Progenitor cell of endocrine pancreas (in vitro differentiated cells): ENCODE measurements around the gene RXRA. TPM values are rescaled to one million over a fixed set of nuclear protein-coding genes. Genes with fewer than 3 reads are reported as not detected.

Experiments
- DNase-seq: peaks from one replicate; pipeline ENCODE4 v3.0.0; 2021; ENCODE audit warnings: low spot score; ENCODE audit not compliant: unreplicated experiment
- H3K27ac Mint-ChIP-seq: 2 replicates; pipeline ENCODE4 v1.8.0; 2021; ENCODE audit warnings: mild to moderate bottlenecking, moderate library complexity, mixed read lengths
- H3K27me3 Mint-ChIP-seq: 2 replicates; pipeline ENCODE4 v1.8.0; 2021; ENCODE audit warnings: mixed read lengths
- H3K36me3 Mint-ChIP-seq: 2 replicates; pipeline ENCODE4 v1.8.0; 2022; ENCODE audit warnings: mixed read lengths; ENCODE audit not compliant: insufficient read depth
- H3K4me1 Mint-ChIP-seq: 2 replicates; pipeline ENCODE4 v1.8.0; 2021; ENCODE audit warnings: low read depth, mixed read lengths
- H3K4me3 Mint-ChIP-seq: 2 replicates; pipeline ENCODE4 v1.8.0; 2021; ENCODE audit warnings: low read depth, mild to moderate bottlenecking, moderate library complexity, mixed read lengths
- H3K9me3 Mint-ChIP-seq: 2 replicates; pipeline ENCODE4 v1.8.0; 2021; ENCODE audit warnings: low read depth, mixed read lengths
- total RNA-seq: library from RNA; stranded (reverse); gene quantifications from 2 replicates; pipeline ENCODE4 v1.2.1, GENCODE V29; 2021
- TF ChIP-seq, protein P1 (sequence below): fragments of 200-600 bp; sonication (generic); IDR thresholded peaks from one replicate; pipeline ENCODE4 v1.5.0; 2021; ENCODE audit warnings: antibody characterized with exemption, mild to moderate bottlenecking; ENCODE audit not compliant: unreplicated experiment

RXRA gene
- total RNA-seq, 1 donor from 2014 or later: 64.8 TPM

DNA sequence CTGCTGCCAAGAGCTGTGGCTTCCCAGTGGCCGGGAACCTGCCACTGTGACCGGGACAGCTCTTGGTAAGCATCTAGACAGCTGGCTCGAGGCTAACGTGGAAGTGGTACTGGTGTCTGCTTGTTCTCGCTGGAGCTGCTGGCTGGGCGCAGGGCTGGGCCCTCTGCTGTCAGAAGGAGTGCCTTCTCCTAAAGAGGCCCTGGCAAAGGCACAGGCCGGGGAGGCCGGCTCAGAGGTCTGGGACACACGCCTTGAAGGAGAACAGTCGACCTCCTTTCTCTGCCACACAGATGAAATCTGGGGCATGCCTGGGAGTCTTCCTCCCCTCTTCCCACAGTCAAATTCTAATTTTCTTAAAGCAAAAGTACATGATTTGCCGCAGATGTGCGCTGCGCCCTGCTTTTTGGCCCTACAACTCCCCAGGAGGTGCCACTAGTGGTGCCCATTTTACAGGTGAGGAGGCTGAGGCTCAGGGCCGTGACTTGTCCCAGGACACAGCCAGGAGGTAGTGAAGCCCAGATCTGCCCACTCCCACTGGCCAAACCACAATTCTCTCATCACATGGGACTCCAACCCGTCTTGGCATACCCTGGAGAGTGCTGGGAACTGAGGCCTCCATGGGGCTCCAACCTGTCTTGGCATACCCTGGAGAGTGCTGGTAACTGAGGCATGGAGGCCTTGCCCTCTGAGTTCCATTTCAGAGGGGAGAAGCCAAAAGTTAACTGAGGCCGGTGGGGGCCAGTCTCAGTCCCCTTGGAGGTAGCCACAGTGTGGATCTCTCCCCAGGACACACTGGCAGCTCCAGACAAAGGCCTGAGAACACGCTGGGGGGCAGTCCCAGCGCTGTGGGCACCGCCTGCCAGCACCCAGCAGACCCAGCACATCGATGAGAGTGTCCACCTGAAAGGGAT, 12.0 kb upstream of the RXRA start:
- no peak overlapping the region for H3K27ac Mint-ChIP-seq
- H3K27me3 Mint-ChIP-seq: peaks cover 17% of the 10 kb centered on the region
- H3K9me3 Mint-ChIP-seq: peaks cover 10% of the 10 kb centered on the region
- H3K4me3 Mint-ChIP-seq: no peak overlapping the region
- no peaks in the 10 kb centered on the region for H3K36me3 Mint-ChIP-seq
- H3K4me1 Mint-ChIP-seq: peaks cover 3% of the 10 kb centered on the region
- no peak for DNase-seq
- TF ChIP-seq, protein P1, sequence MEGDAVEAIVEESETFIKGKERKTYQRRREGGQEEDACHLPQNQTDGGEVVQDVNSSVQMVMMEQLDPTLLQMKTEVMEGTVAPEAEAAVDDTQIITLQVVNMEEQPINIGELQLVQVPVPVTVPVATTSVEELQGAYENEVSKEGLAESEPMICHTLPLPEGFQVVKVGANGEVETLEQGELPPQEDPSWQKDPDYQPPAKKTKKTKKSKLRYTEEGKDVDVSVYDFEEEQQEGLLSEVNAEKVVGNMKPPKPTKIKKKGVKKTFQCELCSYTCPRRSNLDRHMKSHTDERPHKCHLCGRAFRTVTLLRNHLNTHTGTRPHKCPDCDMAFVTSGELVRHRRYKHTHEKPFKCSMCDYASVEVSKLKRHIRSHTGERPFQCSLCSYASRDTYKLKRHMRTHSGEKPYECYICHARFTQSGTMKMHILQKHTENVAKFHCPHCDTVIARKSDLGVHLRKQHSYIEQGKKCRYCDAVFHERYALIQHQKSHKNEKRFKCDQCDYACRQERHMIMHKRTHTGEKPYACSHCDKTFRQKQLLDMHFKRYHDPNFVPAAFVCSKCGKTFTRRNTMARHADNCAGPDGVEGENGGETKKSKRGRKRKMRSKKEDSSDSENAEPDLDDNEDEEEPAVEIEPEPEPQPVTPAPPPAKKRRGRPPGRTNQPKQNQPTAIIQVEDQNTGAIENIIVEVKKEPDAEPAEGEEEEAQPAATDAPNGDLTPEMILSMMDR: no peak

DNA sequence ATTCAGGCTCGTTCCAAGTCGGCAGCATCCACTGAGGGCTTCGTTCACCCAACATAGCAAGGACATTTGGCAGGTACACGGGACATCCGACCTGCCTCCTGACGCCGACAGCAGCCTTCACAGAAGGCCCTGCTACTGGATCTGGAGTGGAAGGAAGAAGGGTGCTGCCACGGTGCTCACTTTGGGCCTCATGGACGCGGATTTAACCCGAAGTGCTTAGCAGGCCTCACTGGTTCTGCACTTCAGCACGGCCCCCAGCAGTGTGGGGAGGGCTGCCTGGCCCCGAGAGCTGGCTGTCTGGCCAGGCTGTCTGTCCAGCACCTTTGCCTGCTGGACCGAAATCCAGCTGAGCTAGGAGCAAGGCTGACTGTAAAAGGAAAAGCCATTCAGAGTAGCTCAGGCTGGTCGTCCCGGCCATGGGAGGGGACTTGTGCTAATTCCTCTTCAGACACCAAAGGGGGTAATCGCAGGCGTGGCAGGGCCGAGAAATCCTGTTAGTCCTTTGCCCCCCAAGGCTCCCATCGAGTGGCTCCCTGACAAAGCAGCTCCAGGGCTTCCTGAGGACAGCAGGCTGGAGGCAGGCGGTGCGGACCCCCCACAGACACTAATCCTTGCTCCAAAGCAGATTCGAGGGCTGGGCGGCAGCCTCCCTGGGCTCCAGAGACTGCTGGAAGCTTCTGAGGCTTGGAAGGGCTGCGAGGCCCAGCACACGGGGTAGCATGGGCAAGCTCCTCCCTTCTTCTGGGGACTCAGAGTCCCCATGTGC, 11.1 kb upstream of the RXRA start:
- TF ChIP-seq, protein P1: no peak
- Mint-ChIP-seq H3K27ac (no peak overlapping the region), H3K4me1 (peaks cover 6% of the 10 kb centered on the region), H3K27me3 (peaks cover 15% of the 10 kb centered on the region), H3K4me3 (no peak overlapping the region), H3K36me3 (no peaks in the 10 kb centered on the region), H3K9me3 (peaks cover 10% of the 10 kb centered on the region)
- DNase-seq: no peak

DNA sequence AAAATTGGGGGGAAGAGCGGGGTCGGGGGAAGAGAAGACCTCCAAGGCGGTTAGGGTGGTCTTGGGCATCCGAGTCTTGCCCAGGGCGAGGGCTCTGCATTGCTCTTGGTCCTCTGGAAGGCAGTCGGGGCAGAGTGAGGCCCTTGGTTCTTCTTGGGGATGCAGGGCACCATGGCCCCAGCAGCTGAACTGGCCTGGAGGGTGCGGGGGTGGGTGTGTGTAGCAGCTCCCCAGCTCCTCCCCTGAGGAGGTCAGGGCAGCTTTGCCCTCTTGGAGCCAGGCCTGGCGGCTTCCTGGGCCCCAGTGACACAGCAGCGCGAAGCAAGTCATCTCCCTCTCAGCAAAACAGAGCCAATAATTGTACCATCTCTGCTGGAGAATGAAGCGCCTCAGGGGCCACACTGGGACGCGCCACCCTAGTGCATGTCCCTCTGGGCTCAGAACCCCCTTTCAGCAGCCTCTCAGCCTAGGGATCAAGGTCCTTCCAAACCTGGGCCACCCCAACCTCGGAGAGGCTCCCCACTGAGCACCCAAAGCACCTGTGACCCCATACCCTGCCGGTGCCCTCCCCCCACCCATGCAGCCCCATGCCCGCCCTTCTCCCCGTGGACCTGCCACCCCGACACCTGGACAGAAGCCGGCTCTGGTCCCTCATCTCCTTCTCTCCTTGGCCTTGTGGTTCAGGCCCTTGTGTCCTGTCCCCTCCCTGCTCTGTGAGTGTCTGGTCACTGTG, 10.4 kb upstream of the RXRA start:
- no peak for DNase-seq
- TF ChIP-seq, protein P1: no peak
- peaks cover 15% of the 10 kb centered on the region for H3K27me3 Mint-ChIP-seq
- peaks cover 10% of the 10 kb centered on the region for H3K9me3 Mint-ChIP-seq
- no peak overlapping the region for H3K27ac Mint-ChIP-seq
- peaks cover 12% of the 10 kb centered on the region for H3K4me1 Mint-ChIP-seq
- H3K36me3 Mint-ChIP-seq: no peaks in the 10 kb centered on the region
- H3K4me3 Mint-ChIP-seq: no peak overlapping the region

DNA sequence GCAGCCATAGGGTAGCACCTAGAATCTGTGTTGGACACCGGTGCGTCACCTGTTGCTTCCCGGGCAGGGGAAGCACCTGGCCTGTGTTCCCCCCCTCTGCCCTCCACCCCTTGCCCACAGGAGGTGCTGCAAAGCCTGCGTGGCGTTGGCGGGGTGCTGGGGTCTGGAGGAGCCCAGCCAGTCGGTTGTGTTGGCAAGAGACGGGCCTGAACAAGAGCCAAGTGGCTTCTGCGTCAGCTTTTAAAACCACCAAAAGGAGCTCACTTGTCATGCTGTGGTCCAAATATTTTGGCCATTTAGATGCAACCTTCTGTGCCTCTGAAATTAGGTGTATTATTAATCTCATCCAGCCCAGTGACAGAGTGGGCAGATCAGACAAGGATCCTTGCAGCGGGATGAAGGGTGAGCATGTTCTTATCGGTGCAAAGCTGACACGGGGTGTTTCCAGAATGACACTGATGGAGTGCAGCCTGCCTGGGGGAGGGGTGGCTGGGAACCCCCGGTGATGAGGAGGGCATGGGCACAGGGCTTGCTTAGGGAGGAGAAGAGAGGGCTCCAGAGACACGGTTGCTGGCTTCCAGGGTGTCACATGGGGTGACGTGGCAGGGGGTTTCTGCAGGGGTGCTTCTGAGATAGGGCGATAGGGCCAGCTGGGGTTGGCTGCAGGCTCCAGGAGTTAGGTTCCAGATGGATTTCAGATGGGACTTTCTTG, 9.7 kb upstream of the RXRA start:
- H3K4me1 Mint-ChIP-seq: peaks cover 17% of the 10 kb centered on the region
- TF ChIP-seq, protein P1: no peak
- H3K9me3 Mint-ChIP-seq: peaks cover 9% of the 10 kb centered on the region

More for the DNA sequence above, 9.7 kb upstream of the RXRA start:
- no peak for DNase-seq
- peaks cover 15% of the 10 kb centered on the region for H3K27me3 Mint-ChIP-seq
- no peaks in the 10 kb centered on the region for H3K36me3 Mint-ChIP-seq
- H3K4me3 Mint-ChIP-seq: no peak overlapping the region
- no peak overlapping the region for H3K27ac Mint-ChIP-seq
